Measurements from ENCODE around the gene TMOD1. TPM values are rescaled to one million over a fixed set of nuclear protein-coding genes. Genes with fewer than 3 reads are reported as not detected.

TMOD1 gene
- total and polyA plus RNA-seq, 2 of the 8 experiments (the other 6 are each of a cell fraction or from before 2014, with no cell fraction given) = 0.17 to 0.88 TPM

GRCh38 chr9:97575673-97576200, 74.3 kb downstream of the TMOD1 start:
- WGBS, 2 experiments (ENCODE audit: extremely low coverage in 1 of 2, insufficient coverage in 1 of 2, insufficient read length in 1 of 2, insufficient replicate concordance in 2 of 2, low coverage in 1 of 2, low lambda C conversion rate in 2 of 2, missing lambda C conversion rate in 1 of 2) = 85% methylated on average over 11 of the region's 11 CpGs; no CpG with 5 or more reads in 1 of the 2 experiments
- Histone ChIP-seq H2BK15ac (ENCODE audit: low read length) (no peak overlapping the region), H3K23me2 (ENCODE audit: low read depth, low read length) (no peaks in the 10 kb centered on the region), H3K79me1 (ENCODE audit: low read depth, low read length) (no peaks in the 10 kb centered on the region), H2BK20ac (ENCODE audit: low read length) (no peak overlapping the region), H3K56ac (replicated peaks; ENCODE audit: insufficient read length, low read depth, low read length) (no peak overlapping the region), H2BK12ac (ENCODE audit: low read depth, low read length) (no peak overlapping the region), H4K8ac (ENCODE audit: extremely low read depth, insufficient read depth, low read length) (no peak overlapping the region), H2AFZ (ENCODE audit: low read length) (no peak overlapping the region), H3K9ac (replicated peaks in 1 of 4; ENCODE audit: extremely low read depth in 1 of 4, low read depth in 3 of 4, low read length in 3 of 4) (no peak overlapping the region), H3K9me3 (ENCODE audit: insufficient read depth in 2 of 2, low read depth in 1 of 2, low read length in 1 of 2) (no peaks in the 10 kb centered on the region; a peak in 1 of 4 replicates), H2BK5ac (ENCODE audit: low read depth, low read length) (no peak overlapping the region), H3K14ac (ENCODE audit: insufficient read length) (no peak overlapping the region), H3K27me3 (replicated peaks in 1 of 4; ENCODE audit: control insufficient read depth in 3 of 4, extremely low read depth in 1 of 4, insufficient read depth in 3 of 4, low read length in 3 of 4) (no peaks in the 10 kb centered on the region), H3K4me3 (ENCODE audit: extremely low read depth in 1 of 4, insufficient read depth in 2 of 4, low read depth in 3 of 4, low read length in 4 of 4) (no peak overlapping the region), H3K79me2 (ENCODE audit: control insufficient read depth in 1 of 2, insufficient read depth in 2 of 2, low read length in 2 of 2) (no peaks in the 10 kb centered on the region), H4K5ac (ENCODE audit: insufficient read length, low read depth, low read length) (no peak overlapping the region), H3K23ac (ENCODE audit: insufficient read length) (no peak overlapping the region), H3K27ac (ENCODE audit: low read depth, low read length) (no peak overlapping the region), H3K4ac (replicated peaks; ENCODE audit: insufficient read length, low read depth, low read length) (no peak overlapping the region), H2AK5ac (ENCODE audit: low read depth, low read length) (no peak overlapping the region), H3K4me2 (ENCODE audit: insufficient read depth in 1 of 2, low read depth in 2 of 2, low read length in 2 of 2) (no peak overlapping the region), H2BK120ac (replicated peaks; ENCODE audit: low read depth, low read length) (no peak overlapping the region), H3K18ac (ENCODE audit: extremely low read depth, low read length) (no peak overlapping the region), H4K20me1 (replicated peaks in 1 of 2; ENCODE audit: control insufficient read depth in 1 of 2, insufficient read depth in 2 of 2, low read length in 2 of 2) (no peaks in the 10 kb centered on the region), H3K4me1 (replicated peaks in 1 of 4; ENCODE audit: control insufficient read depth in 3 of 4, insufficient read depth in 4 of 4, low read length in 3 of 4) (no peaks in the 10 kb centered on the region), H4K91ac (replicated peaks; ENCODE audit: insufficient read length, low read length) (no peak overlapping the region), H3K36me3 (ENCODE audit: control insufficient read depth in 2 of 4, insufficient read depth in 4 of 4, low read length in 3 of 4) (no peaks in the 10 kb centered on the region)
- POLR2A ChIA-PET (ENCODE audit: partially characterized antibody) = interaction anchor here (1.1 kb wide), 1 partner anchor 74 kb away, joined by 3 read pairs; no protein-coding TSS in a partner anchor
- DNase-seq (ENCODE audit: low read depth in 1 of 2, low spot score in 2 of 2) = peak in 1 of 2 experiments; percentile 11
- CTCF ChIA-PET (ENCODE audit: partially characterized antibody) = interaction anchor here (0.6 to 3.2 kb wide), 6 partner anchors 10 to 320 kb away, joined by 3 to 14 read pairs (median 4); no protein-coding TSS in a partner anchor
- TF ChIP-seq TEAD4 (IDR thresholded peaks at IDR 0.05; ENCODE audit: low read depth, low read length) = no peak
- no peak for TF ChIP-seq TAF1 (IDR thresholded peaks at IDR 0.05; ENCODE audit: low read depth, low read length)
- no peak for TF ChIP-seq YY1 (IDR thresholded peaks at IDR 0.05; ENCODE audit: low read depth, low read length)
- no peak for TF ChIP-seq RBBP5 (IDR thresholded peaks at IDR 0.05; ENCODE audit: borderline replicate concordance, low read depth, low read length)
- no peak for TF ChIP-seq TBP (IDR thresholded peaks at IDR 0.05; ENCODE audit: low read depth, low read length)
- TF ChIP-seq EGR1 (IDR thresholded peaks at IDR 0.05; ENCODE audit: borderline replicate concordance, low read depth, low read length) = no peak
- TF ChIP-seq SUZ12 (IDR thresholded peaks at IDR 0.05; ENCODE audit: low read length) = no peak
- TF ChIP-seq SIN3A (conservative IDR thresholded peaks at IDR 0.05 in 1 of 2, IDR thresholded peaks at IDR 0.05 in 1 of 2; ENCODE audit: low read depth in 1 of 2, low read length in 2 of 2) = no peak
- no peak for TF ChIP-seq TAF7 (optimal IDR thresholded peaks at IDR 0.05; ENCODE audit: borderline replicate concordance, low read depth, low read length)
- FAIRE-seq = no peak

Measured in H1 (cell line).